ENCODE measurements around the gene EPHB2. TPM values are rescaled to one million over a fixed set of nuclear protein-coding genes. Genes with fewer than 3 reads are reported as not detected.

Gene EPHB2
- total and polyA plus RNA-seq, 11 donors: 0.11 to 6.3 (median 0.70) TPM

DNA sequence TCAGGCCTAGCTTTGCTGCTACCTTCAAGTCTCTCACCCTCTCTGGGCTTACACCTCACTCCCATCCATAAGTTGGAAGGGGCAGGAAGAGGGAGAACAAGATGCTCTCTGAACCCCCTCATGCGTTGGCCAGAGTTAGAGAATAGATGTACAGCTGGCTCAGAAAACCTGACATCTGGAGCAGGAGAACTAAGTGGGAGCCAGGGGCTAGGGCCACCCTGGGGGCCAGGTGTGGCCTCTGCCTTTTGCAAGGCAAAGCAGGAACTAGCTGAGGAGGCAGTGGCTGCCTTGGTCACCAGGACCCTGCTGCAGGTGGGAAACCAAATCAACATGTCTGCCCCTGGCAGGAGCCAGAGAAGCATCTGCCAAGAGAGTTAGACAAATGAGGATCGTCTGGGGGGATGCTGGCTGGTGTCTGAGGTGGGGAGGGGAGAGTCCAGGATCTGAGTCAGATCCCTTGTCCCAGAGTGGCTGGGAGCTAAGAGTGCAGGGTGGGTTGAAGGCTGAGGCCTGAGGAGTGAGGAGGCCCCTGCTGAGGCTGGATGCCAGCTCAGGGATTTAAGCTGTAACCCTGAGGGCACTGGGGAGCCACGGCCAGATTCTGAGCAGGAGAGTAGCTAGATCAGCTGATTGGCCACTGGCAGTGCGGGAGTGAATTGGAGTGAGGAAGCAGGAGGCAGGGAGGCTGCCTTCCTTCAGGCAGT, 115.0 kb downstream of the EPHB2 start:
- Histone ChIP-seq H3K36me3 (no peaks in the 10 kb centered on the region), H3K9me3 (no peaks in the 10 kb centered on the region), H3K27ac (peak overlapping the region in 1 of 12 donors; percentile 64), H3K4me1 (peaks cover 0 to 32% (median 18%) of the 10 kb centered on the region in 12 donors), H3K27me3 (no peaks in the 10 kb centered on the region), H3K4me3 (no peak overlapping the region)
- intact Hi-C loops (cut with DNase I): loop anchor here in 2 of 10 donors (2.0 to 5.0 kb wide), 2 partner anchors 15 to 62 kb away; no protein-coding TSS in a partner anchor
- DNase-seq (peak in 2 of 5 donors; percentile 23 to 40), ATAC-seq (no peak)
- WGBS, 4 donors: 64 to 83% (median 78%) methylated on average over 3 to 4 of the region's 4 CpGs
- TF ChIP-seq CTCF (IDR thresholded peaks at IDR 0.05): no peak

GRCh38 chr1:22826604-22827580, 116.3 kb downstream of the EPHB2 start:
- peaks cover 0 to 32% (median 19%) of the 10 kb centered on the region in 12 donors for H3K4me1 ChIP-seq
- H3K4me3 ChIP-seq: no peak overlapping the region
- no peaks in the 10 kb centered on the region for H3K9me3 ChIP-seq
- peak; percentile 73 to 89 (median 84) for ATAC-seq
- WGBS, 4 donors: 53 to 63% (median 58%) methylated on average over 14 to 15 of the region's 15 CpGs
- H3K36me3 ChIP-seq: no peaks in the 10 kb centered on the region
- DNase-seq: peak in 4 of 5 donors; percentile 37 to 71 (median 68)
- no peaks in the 10 kb centered on the region for H3K27me3 ChIP-seq
- TF ChIP-seq POLR2A (IDR thresholded peaks at IDR 0.05) (no peak), CTCF (IDR thresholded peaks at IDR 0.05) (no peak)
- intact Hi-C loops (cut with DNase I): loop anchor here in 2 of 10 donors (2.0 to 5.0 kb wide), 2 partner anchors 14 to 60 kb away; no protein-coding TSS in a partner anchor
- peak overlapping the region in 11 of 12 donors; percentile 2 to 79 (median 64) for H3K27ac ChIP-seq

GRCh38 chr1:22827666-22828483, 117.2 kb downstream of the EPHB2 start:
- TF ChIP-seq POLR2A (IDR thresholded peaks at IDR 0.05): no peak
- Histone ChIP-seq H3K27me3 (no peaks in the 10 kb centered on the region), H3K36me3 (no peaks in the 10 kb centered on the region), H3K4me3 (no peak overlapping the region), H3K9me3 (no peaks in the 10 kb centered on the region), H3K27ac (peak overlapping the region in 4 of 12 donors; percentile 46 to 79 (median 61)), H3K4me1 (peaks cover 0 to 32% (median 19%) of the 10 kb centered on the region in 12 donors)
- DNase-seq (peak in 4 of 5 donors; percentile 42 to 81 (median 64)), ATAC-seq (peak; percentile 41 to 66 (median 46))
- intact Hi-C loops (cut with DNase I): loop anchor here in 2 of 10 donors (2.0 to 5.0 kb wide), 2 partner anchors 13 to 59 kb away; no protein-coding TSS in a partner anchor
- WGBS, 4 donors: 38 to 69% (median 65%) methylated on average over 7 to 9 of the region's 9 CpGs
